ENCODE measurements around the gene AKAP8L.

GRCh38 chr19:15438577-15438976 is 19.8 kb upstream of the AKAP8L start:
- TF ChIP-seq POLR2A (conservative IDR thresholded peaks at IDR 0.05), result no peak
- TF ChIP-seq EZH2 (IDR thresholded peaks at IDR 0.05; ENCODE audit: borderline replicate concordance, low read depth, low read length), result no peak
- TF ChIP-seq, protein P1, sequence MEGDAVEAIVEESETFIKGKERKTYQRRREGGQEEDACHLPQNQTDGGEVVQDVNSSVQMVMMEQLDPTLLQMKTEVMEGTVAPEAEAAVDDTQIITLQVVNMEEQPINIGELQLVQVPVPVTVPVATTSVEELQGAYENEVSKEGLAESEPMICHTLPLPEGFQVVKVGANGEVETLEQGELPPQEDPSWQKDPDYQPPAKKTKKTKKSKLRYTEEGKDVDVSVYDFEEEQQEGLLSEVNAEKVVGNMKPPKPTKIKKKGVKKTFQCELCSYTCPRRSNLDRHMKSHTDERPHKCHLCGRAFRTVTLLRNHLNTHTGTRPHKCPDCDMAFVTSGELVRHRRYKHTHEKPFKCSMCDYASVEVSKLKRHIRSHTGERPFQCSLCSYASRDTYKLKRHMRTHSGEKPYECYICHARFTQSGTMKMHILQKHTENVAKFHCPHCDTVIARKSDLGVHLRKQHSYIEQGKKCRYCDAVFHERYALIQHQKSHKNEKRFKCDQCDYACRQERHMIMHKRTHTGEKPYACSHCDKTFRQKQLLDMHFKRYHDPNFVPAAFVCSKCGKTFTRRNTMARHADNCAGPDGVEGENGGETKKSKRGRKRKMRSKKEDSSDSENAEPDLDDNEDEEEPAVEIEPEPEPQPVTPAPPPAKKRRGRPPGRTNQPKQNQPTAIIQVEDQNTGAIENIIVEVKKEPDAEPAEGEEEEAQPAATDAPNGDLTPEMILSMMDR (IDR thresholded peaks at IDR 0.05 in 2 of 3, conservative IDR thresholded peaks at IDR 0.05 in 1 of 3; ENCODE audit: insufficient read depth in 2 of 3, low read depth in 1 of 3, low read length in 3 of 3), result no peak
- TF ChIP-seq PHF8 (IDR thresholded peaks at IDR 0.05; ENCODE audit: borderline replicate concordance, low read length), result no peak
- no peak for TF ChIP-seq ZBTB9 (CRISPR knock-in tag; IDR thresholded peaks at IDR 0.05)
- TF ChIP-seq, protein P2, sequence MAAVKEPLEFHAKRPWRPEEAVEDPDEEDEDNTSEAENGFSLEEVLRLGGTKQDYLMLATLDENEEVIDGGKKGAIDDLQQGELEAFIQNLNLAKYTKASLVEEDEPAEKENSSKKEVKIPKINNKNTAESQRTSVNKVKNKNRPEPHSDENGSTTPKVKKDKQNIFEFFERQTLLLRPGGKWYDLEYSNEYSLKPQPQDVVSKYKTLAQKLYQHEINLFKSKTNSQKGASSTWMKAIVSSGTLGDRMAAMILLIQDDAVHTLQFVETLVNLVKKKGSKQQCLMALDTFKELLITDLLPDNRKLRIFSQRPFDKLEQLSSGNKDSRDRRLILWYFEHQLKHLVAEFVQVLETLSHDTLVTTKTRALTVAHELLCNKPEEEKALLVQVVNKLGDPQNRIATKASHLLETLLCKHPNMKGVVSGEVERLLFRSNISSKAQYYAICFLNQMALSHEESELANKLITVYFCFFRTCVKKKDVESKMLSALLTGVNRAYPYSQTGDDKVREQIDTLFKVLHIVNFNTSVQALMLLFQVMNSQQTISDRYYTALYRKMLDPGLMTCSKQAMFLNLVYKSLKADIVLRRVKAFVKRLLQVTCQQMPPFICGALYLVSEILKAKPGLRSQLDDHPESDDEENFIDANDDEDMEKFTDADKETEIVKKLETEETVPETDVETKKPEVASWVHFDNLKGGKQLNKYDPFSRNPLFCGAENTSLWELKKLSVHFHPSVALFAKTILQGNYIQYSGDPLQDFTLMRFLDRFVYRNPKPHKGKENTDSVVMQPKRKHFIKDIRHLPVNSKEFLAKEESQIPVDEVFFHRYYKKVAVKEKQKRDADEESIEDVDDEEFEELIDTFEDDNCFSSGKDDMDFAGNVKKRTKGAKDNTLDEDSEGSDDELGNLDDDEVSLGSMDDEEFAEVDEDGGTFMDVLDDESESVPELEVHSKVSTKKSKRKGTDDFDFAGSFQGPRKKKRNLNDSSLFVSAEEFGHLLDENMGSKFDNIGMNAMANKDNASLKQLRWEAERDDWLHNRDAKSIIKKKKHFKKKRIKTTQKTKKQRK (IDR thresholded peaks at IDR 0.05; ENCODE audit: borderline replicate concordance, low read depth, low read length), result no peak
- TF ChIP-seq TAF1 (IDR thresholded peaks at IDR 0.05; ENCODE audit: control insufficient read depth, extremely low read depth, insufficient read depth, low read length, severe bottlenecking), result no peak
- no peak for TF ChIP-seq ELF1 (tag; IDR thresholded peaks at IDR 0.05)
- TF ChIP-seq MYC (IDR thresholded peaks at IDR 0.05; ENCODE audit: low read depth, low read length), result no peak
- TF ChIP-seq MYC (CRISPR knock-in tag; IDR thresholded peaks at IDR 0.05; ENCODE audit: borderline replicate concordance, low read depth), result no peak
